ENCODE results near the gene MYH9. TPM values are rescaled to one million over a fixed set of nuclear protein-coding genes. Genes with fewer than 3 reads are reported as not detected.
"Not testable (repeated sequence)": the region's sequence is repeated elsewhere in the genome, so short reads cannot be mapped to it uniquely, and the experiment has no call there.

MYH9 gene
- total and polyA plus RNA-seq, 4 donors, result 184 to 667 (median 332) TPM

- ATAC-seq (ENCODE audit: insufficient read depth, low FRiP score), result no peak
- WGBS, 2 donors, result 95% methylated on average over 11 of the region's 11 CpGs
- DNase-seq, result no peak
These were observed 119.8 kb downstream of the MYH9 start for GRCh38 chr22:36267896-36268485.

GRCh38 chr22:36267058-36267457, 120.7 kb downstream of the MYH9 start:
- no peak for TF ChIP-seq CTCF (IDR thresholded peaks at IDR 0.05; ENCODE audit: control extremely low read depth, extremely low read depth)
- no peak overlapping the region for H3K9ac ChIP-seq (ENCODE audit: insufficient read depth in 1 of 2, low read length in 2 of 2)
- peaks cover 0 to 1% (median 0%) of the 10 kb centered on the region in 5 donors for H3K4me1 ChIP-seq (ENCODE audit: control insufficient read depth in 5 of 5, insufficient read depth in 5 of 5, low read length in 5 of 5)
- H3K9me3 ChIP-seq (ENCODE audit: control insufficient read depth in 4 of 4, insufficient read depth in 3 of 4, low read length in 3 of 4), result no peaks in the 10 kb centered on the region
- DNase-seq, result no peak
- peaks cover 0 to 26% (median 0%) of the 10 kb centered on the region in 4 donors for H3K36me3 ChIP-seq (ENCODE audit: control insufficient read depth in 4 of 4, insufficient read depth in 4 of 4, low read length in 4 of 4)
- no peaks in the 10 kb centered on the region for H3K27me3 ChIP-seq (ENCODE audit: control insufficient read depth in 3 of 3, insufficient read depth in 3 of 3, low read length in 2 of 3)
- WGBS, 2 donors, result 95 to 97% methylated on average over 4 of the region's 4 CpGs
- no peak overlapping the region for H3K27ac ChIP-seq (ENCODE audit: low read depth in 1 of 2, low read length in 1 of 2)
- ATAC-seq (ENCODE audit: insufficient read depth, low FRiP score), result no peak
- H3K4me3 ChIP-seq, result no peak overlapping the region

More at GRCh38 chr22:36267896-36268485, 119.8 kb downstream of the MYH9 start:
- H3K36me3 ChIP-seq (ENCODE audit: control insufficient read depth in 4 of 4, insufficient read depth in 4 of 4, low read length in 4 of 4), result peaks cover 0 to 18% (median 0%) of the 10 kb centered on the region in 4 donors
- H3K4me1 ChIP-seq (ENCODE audit: control insufficient read depth in 5 of 5, insufficient read depth in 5 of 5, low read length in 5 of 5), result peaks cover 0 to 1% (median 0%) of the 10 kb centered on the region in 5 donors
- H3K9me3 ChIP-seq (ENCODE audit: control insufficient read depth in 4 of 4, insufficient read depth in 3 of 4, low read length in 3 of 4), result no peaks in the 10 kb centered on the region
- H3K9ac ChIP-seq (ENCODE audit: insufficient read depth in 1 of 2, low read length in 2 of 2), result no peak overlapping the region
- H3K27ac ChIP-seq (ENCODE audit: low read depth in 1 of 2, low read length in 1 of 2), result no peak overlapping the region
- TF ChIP-seq CTCF (IDR thresholded peaks at IDR 0.05; ENCODE audit: control extremely low read depth, extremely low read depth), result no peak
- H3K4me3 ChIP-seq, result no peak overlapping the region
- no peaks in the 10 kb centered on the region for H3K27me3 ChIP-seq (ENCODE audit: control insufficient read depth in 3 of 3, insufficient read depth in 3 of 3, low read length in 2 of 3)

GRCh38 chr22:36263886-36264664, 123.7 kb downstream of the MYH9 start:
- peaks cover 0 to 34% (median 0%) of the 10 kb centered on the region in 4 donors for H3K36me3 ChIP-seq (ENCODE audit: control insufficient read depth in 4 of 4, insufficient read depth in 4 of 4, low read length in 4 of 4)
- DNase-seq; H3K4me3 ChIP-seq; H3K9me3 ChIP-seq (ENCODE audit: control insufficient read depth in 4 of 4, insufficient read depth in 3 of 4, low read length in 3 of 4); H3K4me1 ChIP-seq (ENCODE audit: control insufficient read depth in 5 of 5, insufficient read depth in 5 of 5, low read length in 5 of 5); H3K9ac ChIP-seq (ENCODE audit: insufficient read depth in 1 of 2, low read length in 2 of 2); H3K27me3 ChIP-seq (ENCODE audit: control insufficient read depth in 3 of 3, insufficient read depth in 3 of 3, low read length in 2 of 3); ATAC-seq (ENCODE audit: insufficient read depth, low FRiP score); H3K27ac ChIP-seq (ENCODE audit: low read depth in 1 of 2, low read length in 1 of 2): not testable (repeated sequence)
- 90 to 96% methylated on average over 7 of the region's 7 CpGs for WGBS, 2 donors

- Histone ChIP-seq H3K36me3 (ENCODE audit: control insufficient read depth in 4 of 4, insufficient read depth in 4 of 4, low read length in 4 of 4) (peaks cover 0 to 36% (median 0%) of the 10 kb centered on the region in 4 donors), H3K4me1 (ENCODE audit: control insufficient read depth in 5 of 5, insufficient read depth in 5 of 5, low read length in 5 of 5) (peaks cover 3 to 18% (median 12%) of the 10 kb centered on the region in 5 donors)
- not testable (repeated sequence) for H3K4me3 ChIP-seq; H3K27ac ChIP-seq (ENCODE audit: low read depth in 1 of 2, low read length in 1 of 2); DNase-seq; H3K27me3 ChIP-seq (ENCODE audit: control insufficient read depth in 3 of 3, insufficient read depth in 3 of 3, low read length in 2 of 3); H3K9ac ChIP-seq (ENCODE audit: insufficient read depth in 1 of 2, low read length in 2 of 2); ATAC-seq (ENCODE audit: insufficient read depth, low FRiP score); H3K9me3 ChIP-seq (ENCODE audit: control insufficient read depth in 4 of 4, insufficient read depth in 3 of 4, low read length in 3 of 4)
- 61% methylated on average over 5 of the region's 5 CpGs for WGBS, 2 donors
These were observed 124.5 kb downstream of the MYH9 start for GRCh38 chr22:36263216-36263673.

GRCh38 chr22:36262307-36262706, 125.5 kb downstream of the MYH9 start:
- H3K27ac ChIP-seq (ENCODE audit: low read depth in 1 of 2, low read length in 1 of 2); DNase-seq; H3K9ac ChIP-seq (ENCODE audit: insufficient read depth in 1 of 2, low read length in 2 of 2); ATAC-seq (ENCODE audit: insufficient read depth, low FRiP score); H3K4me3 ChIP-seq; H3K9me3 ChIP-seq (ENCODE audit: control insufficient read depth in 4 of 4, insufficient read depth in 3 of 4, low read length in 3 of 4); H3K27me3 ChIP-seq (ENCODE audit: control insufficient read depth in 3 of 3, insufficient read depth in 3 of 3, low read length in 2 of 3): not testable (repeated sequence)
- WGBS, 2 donors, result 95 to 97% methylated on average over 3 of the region's 3 CpGs
- Histone ChIP-seq H3K36me3 (ENCODE audit: control insufficient read depth in 4 of 4, insufficient read depth in 4 of 4, low read length in 4 of 4) (peaks cover 0 to 39% (median 0%) of the 10 kb centered on the region in 4 donors), H3K4me1 (ENCODE audit: control insufficient read depth in 5 of 5, insufficient read depth in 5 of 5, low read length in 5 of 5) (peaks cover 3 to 19% (median 13%) of the 10 kb centered on the region in 5 donors)

GRCh38 chr22:36261675-36262074, 126.1 kb downstream of the MYH9 start:
- H3K9me3 ChIP-seq (ENCODE audit: control insufficient read depth in 4 of 4, insufficient read depth in 3 of 4, low read length in 3 of 4); DNase-seq; H3K4me3 ChIP-seq; ATAC-seq (ENCODE audit: insufficient read depth, low FRiP score); H3K27ac ChIP-seq (ENCODE audit: low read depth in 1 of 2, low read length in 1 of 2); H3K9ac ChIP-seq (ENCODE audit: insufficient read depth in 1 of 2, low read length in 2 of 2); H3K27me3 ChIP-seq (ENCODE audit: control insufficient read depth in 3 of 3, insufficient read depth in 3 of 3, low read length in 2 of 3): not testable (repeated sequence)
- 78 to 86% methylated on average over 6 of the region's 6 CpGs for WGBS, 2 donors
- Histone ChIP-seq H3K36me3 (ENCODE audit: control insufficient read depth in 4 of 4, insufficient read depth in 4 of 4, low read length in 4 of 4) (peaks cover 0 to 39% (median 0%) of the 10 kb centered on the region in 4 donors), H3K4me1 (ENCODE audit: control insufficient read depth in 5 of 5, insufficient read depth in 5 of 5, low read length in 5 of 5) (peaks cover 3 to 19% (median 13%) of the 10 kb centered on the region in 5 donors)

Measured in lung (tissue), 12 donors.